HCT116 (cell line): ENCODE results near the gene INTS1. TPM values are rescaled to one million over a fixed set of nuclear protein-coding genes. Genes with fewer than 3 reads are reported as not detected.

Experiments used
- ATAC-seq: fragments of 200-7000 bp; cut with Tn5 transposase; 2 replicates; pipeline ENCODE4 v1.9.1; 2020; ENCODE audit warnings: mild to moderate bottlenecking, moderate library complexity
- BruUV-seq: library from RNA; stranded (reverse); fragments of 400-500 nt; replicated peaks from 2 replicates; lab custom pipeline; 2021; lab: Mats Ljungman, UMichigan
- CTCF ChIA-PET: fragments of 300-600 bp; sonication (Branson Sonifier 250); formaldehyde crosslinking; loops from one replicate; lab custom pipeline; 2021; ENCODE audit warnings: antibody characterized with exemption; lab: Charles Lee
- POLR2A ChIA-PET: fragments of 300-600, 350-600 bp; sonication (Branson Sonifier 250); formaldehyde crosslinking; loops from one replicate; lab custom pipeline; 2021; ENCODE audit warnings: antibody characterized with exemption; lab: Charles Lee
- RAD21 ChIA-PET, 2 experiments: fragments of 300-600 bp; sonication (Branson Sonifier 250); formaldehyde crosslinking; loops; one replicate each; lab custom pipeline; 2023; ENCODE audit warnings: low total read pairs in 2 of 2; ENCODE audit not compliant: uncharacterized antibody in 2 of 2, unreplicated experiment in 2 of 2, low non-redundant PET in 1 of 2; lab: Charles Lee
- DNase-seq: peaks from one replicate; pipeline ENCODE4 v3.0.0-alpha.2; 2010; ENCODE audit warnings: low read depth, low spot score
- H2AFZ ChIP-seq: fragments of 200-600 bp; shearing (Covaris generic), sonication (generic); 2 replicates; pipeline ENCODE4 v1.6.1; 2017; ENCODE audit warnings: low read depth, mixed run types, mixed read lengths, antibody characterized with exemption, low read length; ENCODE audit not compliant: poor library complexity, severe bottlenecking
- H3K27ac ChIP-seq: 2 replicates; pipeline ENCODE4 v1.5.1; 2012; ENCODE audit warnings: low read depth, low read length
- H3K27me3 ChIP-seq: fragments of 200-600 bp; sonication (generic); 2 replicates; pipeline ENCODE4 v1.6.1; 2016; ENCODE audit warnings: mixed run types, low read length, mixed read lengths; ENCODE audit not compliant: insufficient read depth
- H3K36me3 ChIP-seq, 2 experiments: fragments of 200-500 bp in 1 of 2; fragments of 200-600 bp in 1 of 2; sonication (Bioruptor generic) in 1 of 2; sonication (generic) in 1 of 2; 2 replicates each; pipeline versions ENCODE4 v1.5.1 to v1.6.1; 2014 to 2016; ENCODE audit warnings: low read length in 2 of 2, inconsistent platforms in 1 of 2, mixed read lengths in 1 of 2, mixed run types in 1 of 2; ENCODE audit not compliant: insufficient read depth in 2 of 2, control insufficient read depth in 1 of 2
- H3K4me1 ChIP-seq, 2 experiments: fragments of 200-600 bp in 1 of 2; sonication (generic) in 1 of 2; 2 replicates each; pipeline versions ENCODE4 v1.5.1 to v1.6.1; 2012 to 2017; ENCODE audit warnings: low read length in 2 of 2, inconsistent platforms in 1 of 2, mild to moderate bottlenecking in 1 of 2, mixed read lengths in 1 of 2, mixed run types in 1 of 2, moderate library complexity in 1 of 2; ENCODE audit not compliant: insufficient read depth in 2 of 2, control insufficient read depth in 1 of 2
- H3K4me2 ChIP-seq: fragments of 200-600 bp; sonication (generic); 2 replicates; pipeline ENCODE4 v1.6.1; 2017; ENCODE audit warnings: mixed run types, low read length, mixed read lengths
- H3K4me3 ChIP-seq, 2 experiments: fragments of 200-600 bp in 1 of 2; sonication (generic) in 1 of 2; replicated peaks in 1 of 2; 2 replicates each; pipeline ENCODE4 v1.5.1; 2011 to 2016; ENCODE audit warnings: low read length in 2 of 2, control low read depth in 1 of 2, low read depth in 1 of 2, mild to moderate bottlenecking in 1 of 2, mixed read lengths in 1 of 2, mixed run types in 1 of 2
- H3K79me2 ChIP-seq: fragments of 200-600 bp; sonication (generic); 2 replicates; pipeline ENCODE4 v1.6.1; 2017; ENCODE audit warnings: mild to moderate bottlenecking, mixed run types, low read length, moderate library complexity, mixed read lengths; ENCODE audit not compliant: insufficient read depth
- H3K9ac ChIP-seq: fragments of 200-600 bp; sonication (generic); 2 replicates; pipeline ENCODE4 v1.6.1; 2016; ENCODE audit warnings: low read length, mixed read lengths
- H3K9me2 ChIP-seq: fragments of 200-600 bp; sonication (generic), shearing (Covaris generic); 2 replicates; pipeline ENCODE4 v1.6.1; 2017; ENCODE audit warnings: mixed run types, mild to moderate bottlenecking, moderate library complexity; ENCODE audit not compliant: insufficient read depth
- H3K9me3 ChIP-seq, 2 experiments: fragments of 200-500 bp in 1 of 2; fragments of 200-600 bp in 1 of 2; sonication (Bioruptor generic) in 1 of 2; sonication (generic) in 1 of 2; 2 replicates each; pipeline ENCODE4 v1.6.1; 2014 to 2017; ENCODE audit warnings: low read length in 2 of 2, mixed read lengths in 2 of 2, inconsistent platforms in 1 of 2, low read depth in 1 of 2, mild to moderate bottlenecking in 1 of 2, mixed run types in 1 of 2, moderate library complexity in 1 of 2; ENCODE audit not compliant: control insufficient read depth in 1 of 2, insufficient read depth in 1 of 2
- H4K20me1 ChIP-seq: fragments of 200-600 bp; sonication (generic), shearing (Covaris generic); 2 replicates; pipeline ENCODE4 v1.6.1; 2017; ENCODE audit warnings: mixed run types, mild to moderate bottlenecking, moderate library complexity; ENCODE audit not compliant: insufficient read depth
- ATF3 ChIP-seq: IDR thresholded peaks from 2 replicates; pipeline ENCODE4 v1.6.1; 2012
- CBX3 ChIP-seq: IDR thresholded peaks from 2 replicates; pipeline ENCODE4 v1.6.1; 2012; ENCODE audit warnings: low read depth
- CEBPB ChIP-seq: IDR thresholded peaks from 2 replicates; pipeline ENCODE4 v1.6.1; 2012; ENCODE audit warnings: low read depth
- EGR1 ChIP-seq: IDR thresholded peaks from 2 replicates; pipeline ENCODE4 v1.6.1; 2012; ENCODE audit warnings: low read depth
- ELF1 ChIP-seq: IDR thresholded peaks from 2 replicates; pipeline ENCODE4 v1.6.1; 2012; ENCODE audit warnings: low read depth, borderline replicate concordance
- JUND ChIP-seq: IDR thresholded peaks from 2 replicates; pipeline ENCODE4 v1.6.1; 2012
- POLR2A ChIP-seq: IDR thresholded peaks from 2 replicates; pipeline ENCODE4 v1.7.0; 2011; ENCODE audit warnings: borderline replicate concordance; ENCODE audit not compliant: insufficient read depth, insufficient read length; ENCODE audit errors: extremely low read depth
- SP1 ChIP-seq: IDR thresholded peaks from 2 replicates; pipeline ENCODE4 v1.6.1; 2012; ENCODE audit warnings: low read depth
- SRF ChIP-seq: IDR thresholded peaks from 2 replicates; pipeline ENCODE4 v1.6.1; 2012; ENCODE audit warnings: low read depth
- TCF7L2 ChIP-seq: IDR thresholded peaks from 2 replicates; pipeline ENCODE4 v1.7.0; 2011; ENCODE audit warnings: borderline replicate concordance, inconsistent platforms; ENCODE audit not compliant: insufficient read depth, insufficient read length; ENCODE audit errors: extremely low read depth
- YY1 ChIP-seq: IDR thresholded peaks from 2 replicates; pipeline ENCODE4 v1.6.1; 2011; ENCODE audit warnings: low read length, low read depth, moderate library complexity, mild to moderate bottlenecking; ENCODE audit not compliant: insufficient replicate concordance; ENCODE audit errors: extremely low read depth
- ZBTB33 ChIP-seq: IDR thresholded peaks from 2 replicates; pipeline ENCODE4 v1.6.1; 2011; ENCODE audit warnings: mild to moderate bottlenecking, low read length, moderate library complexity; ENCODE audit not compliant: insufficient replicate concordance; ENCODE audit errors: extremely low read depth
- ZNF274 ChIP-seq: fragments of 200-500 bp; sonication (Bioruptor generic); IDR thresholded peaks from 2 replicates; pipeline ENCODE4 v1.6.1; 2014; ENCODE audit warnings: mild to moderate bottlenecking, low read depth, low read length, inconsistent platforms
- intact Hi-C: fragments of 100-400 bp; cut with micrococcal nuclease; formaldehyde crosslinking; loops from 2 replicates; pipeline ENCODE4 v1.10.0; 2022
- total RNA-seq: library from RNA; stranded (reverse); gene quantifications from one replicate; pipeline ENCODE4 v1.2.1, GENCODE V29; 2021; ENCODE audit not compliant: unreplicated experiment
- TF ChIP-seq, protein P1 (sequence below): IDR thresholded peaks from 2 replicates; pipeline ENCODE4 v1.6.1; 2012

Gene INTS1
- total RNA-seq, 1 experiment from 2014 or later: 167 TPM

GRCh38 chr7:1493129-1493528 is 11.1 kb downstream of the INTS1 start:
- H3K4me2 ChIP-seq: no peak overlapping the region
- BruUV-seq: no TSS peak
- CTCF ChIA-PET: no interaction called here
- H3K4me1 ChIP-seq: no peaks in the 10 kb centered on the region
- H3K9ac ChIP-seq: no peak overlapping the region
- RAD21 ChIA-PET: no interaction called here
- H3K36me3 ChIP-seq: peaks cover 23 to 27% of the 10 kb centered on the region in 2 experiments; a peak in 3 of 4 replicates
- intact Hi-C loops: no loop called here
- H4K20me1 ChIP-seq: no peaks in the 10 kb centered on the region
- no peaks in the 10 kb centered on the region for H3K9me2 ChIP-seq
- POLR2A ChIA-PET: no interaction called here
- no peak overlapping the region for H2AFZ ChIP-seq
- H3K27ac ChIP-seq: no peak overlapping the region
- H3K27me3 ChIP-seq: no peaks in the 10 kb centered on the region
- no peaks in the 10 kb centered on the region; the same call in 1 of the 2 replicates for H3K79me2 ChIP-seq
- H3K4me3 ChIP-seq: no peak overlapping the region
- TF ChIP-seq JUND (no peak), SP1 (no peak), SRF (no peak), ZBTB33 (no peak), POLR2A (no peak), CBX3 (no peak), CEBPB (no peak), EGR1 (no peak), ZNF274 (no peak), YY1 (no peak), TCF7L2 (no peak), ELF1 (no peak), ATF3 (no peak)
- TF ChIP-seq, protein P1, sequence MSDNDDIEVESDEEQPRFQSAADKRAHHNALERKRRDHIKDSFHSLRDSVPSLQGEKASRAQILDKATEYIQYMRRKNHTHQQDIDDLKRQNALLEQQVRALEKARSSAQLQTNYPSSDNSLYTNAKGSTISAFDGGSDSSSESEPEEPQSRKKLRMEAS: no peak
- H3K9me3 ChIP-seq: no peaks in the 10 kb centered on the region
- DNase-seq (no peak), ATAC-seq (no peak)
